Stimulated activated CD4-positive, alpha-beta T cell treated with anti-CD3 and anti-CD28 coated beads, Interleukin-4, amount 100 ng/mL, for 4 hours (primary cell): ENCODE measurements around the gene TEX14.

Source experiments
- DNase-seq, 2 experiments: peaks; one replicate each; pipeline ENCODE4 v3.0.0-alpha.2; 2020

The TEX14 gene

GRCh38 chr17:58648236-58648635 is 43.6 kb downstream of the TEX14 start:
- no peak for DNase-seq

- DNase-seq, result no peak
Observed at GRCh38 chr17:58643147-58643546, 48.7 kb downstream of the TEX14 start.

GRCh38 chr17:58641887-58642311 is 49.9 kb downstream of the TEX14 start:
- no peak for DNase-seq

- DNase-seq, result no peak
Observed at GRCh38 chr17:58640202-58640601, 51.6 kb downstream of the TEX14 start.

- no peak for DNase-seq
Observed at GRCh38 chr17:58639681-58640080, 52.2 kb downstream of the TEX14 start.

- no peak for DNase-seq
Observed at GRCh38 chr17:58637011-58637570, 54.8 kb downstream of the TEX14 start.

DNA sequence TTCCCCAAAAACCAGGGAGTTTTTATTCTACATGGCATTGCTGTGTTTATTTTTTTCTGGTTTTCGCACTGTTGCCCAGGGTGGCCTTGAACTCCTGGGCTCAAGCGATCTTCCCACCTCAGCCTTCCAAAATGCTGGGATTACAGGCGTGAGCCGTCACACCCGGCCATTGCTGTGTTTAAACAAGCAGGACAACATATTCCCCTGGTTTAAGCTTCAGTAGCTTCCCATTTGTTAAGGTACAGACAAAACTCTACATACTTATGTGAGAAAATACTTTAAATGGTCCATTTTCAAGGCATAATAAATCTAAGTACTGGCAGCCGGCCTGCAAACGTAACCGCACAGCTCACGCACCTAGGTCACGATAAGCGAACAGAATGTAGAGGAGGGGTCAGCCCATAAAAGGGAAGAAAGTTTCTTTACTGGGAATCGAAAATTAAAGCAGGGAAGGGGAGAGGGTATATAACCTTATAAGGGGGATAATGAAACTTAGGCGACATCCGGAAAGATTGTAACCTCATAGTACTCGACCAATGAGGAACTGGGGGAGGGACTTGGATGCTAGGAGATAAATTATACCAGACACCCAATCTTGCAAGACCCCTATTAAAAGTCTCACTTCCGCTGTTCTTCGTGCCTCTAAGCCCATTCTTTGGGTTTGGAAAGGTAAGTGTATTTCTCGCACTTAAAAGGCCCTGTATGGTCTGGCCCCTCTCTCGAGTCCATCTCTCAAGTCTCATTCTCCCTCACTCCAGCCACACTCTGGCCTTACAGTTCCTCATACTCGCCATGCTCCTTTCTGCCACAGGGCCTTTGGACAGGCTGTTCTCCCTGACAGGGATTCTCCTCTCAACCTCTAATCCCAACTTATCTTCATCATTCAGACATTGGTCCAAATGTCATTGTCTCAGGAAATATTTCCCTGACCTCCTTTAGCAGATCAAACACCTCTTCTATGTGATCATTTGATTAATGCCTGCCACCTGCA is 59.2 kb downstream of the TEX14 start:
- DNase-seq, result no peak

- peak; percentile 86 to 92 for DNase-seq
Observed at GRCh38 chr17:58631523-58632323, 60.1 kb downstream of the TEX14 start.

- peak in 1 of 2 experiments; percentile 2 for DNase-seq
Observed at GRCh38 chr17:58630883-58631522, 60.8 kb downstream of the TEX14 start.

- no peak for DNase-seq
Observed at GRCh38 chr17:58626905-58627304, 64.9 kb downstream of the TEX14 start.

DNA sequence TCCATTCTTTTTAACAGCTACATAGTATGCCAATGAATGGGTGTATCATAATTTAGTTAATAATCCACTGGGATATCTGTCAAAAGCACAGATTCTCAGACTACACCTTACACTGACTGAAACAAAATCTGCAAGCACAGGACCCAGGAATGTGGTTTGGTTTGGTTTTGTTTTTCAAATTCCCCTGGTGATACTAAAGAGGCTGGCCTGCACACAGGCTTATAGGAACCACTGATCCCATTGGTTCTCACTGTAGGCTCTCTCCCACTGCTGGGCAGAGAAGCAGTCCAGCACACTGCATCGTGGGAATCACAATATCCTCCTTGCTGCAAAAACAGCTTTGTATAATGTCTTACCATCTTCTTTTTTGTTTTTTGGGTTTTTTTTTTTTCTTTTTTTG is 67.1 kb downstream of the TEX14 start:
- no peak for DNase-seq

DNA sequence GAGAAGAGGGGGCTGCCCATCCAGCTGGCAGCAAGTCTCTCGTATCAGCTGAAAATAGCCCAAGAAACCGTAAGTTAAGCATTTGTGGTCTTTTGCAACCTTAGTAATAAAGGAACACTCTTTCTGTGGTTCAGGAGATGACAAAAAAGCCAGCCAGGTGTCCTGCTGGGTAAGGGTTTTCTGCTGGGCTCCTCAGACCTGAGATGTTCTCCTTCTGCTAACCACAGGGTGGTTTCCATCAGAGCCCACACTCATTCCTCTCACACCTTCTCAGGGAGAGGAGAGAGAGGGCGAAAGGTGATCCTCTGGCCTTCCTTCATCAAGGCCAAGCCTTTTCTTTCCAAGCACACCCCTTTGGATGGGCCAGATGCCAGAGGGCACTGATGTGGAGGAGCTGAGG is 70.7 kb downstream of the TEX14 start:
- DNase-seq, result no peak

DNA sequence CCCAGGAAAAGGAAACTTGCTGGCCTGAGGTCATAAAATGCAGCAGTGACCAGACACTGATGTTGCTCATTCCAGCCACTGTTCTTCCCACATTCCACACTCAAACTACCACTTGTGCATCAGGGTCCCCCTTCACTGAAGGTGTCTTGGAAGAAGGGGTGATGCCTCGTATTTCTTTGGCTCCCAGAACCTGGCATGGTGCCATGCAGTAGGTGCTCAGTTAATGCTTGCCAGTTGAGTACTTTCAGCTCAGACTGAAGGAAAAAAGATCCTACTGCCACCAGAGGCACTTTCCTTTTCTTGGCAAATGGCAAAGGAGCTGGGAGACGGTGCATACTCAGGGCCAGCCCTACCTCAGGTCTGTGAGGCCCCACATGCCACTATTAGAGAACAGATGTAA is 73.5 kb downstream of the TEX14 start:
- no peak for DNase-seq

GRCh38 chr17:58617563-58617962 is 74.3 kb downstream of the TEX14 start:
- DNase-seq, result no peak

- no peak for DNase-seq
Observed at GRCh38 chr17:58615768-58616659, 75.8 kb downstream of the TEX14 start.

DNA sequence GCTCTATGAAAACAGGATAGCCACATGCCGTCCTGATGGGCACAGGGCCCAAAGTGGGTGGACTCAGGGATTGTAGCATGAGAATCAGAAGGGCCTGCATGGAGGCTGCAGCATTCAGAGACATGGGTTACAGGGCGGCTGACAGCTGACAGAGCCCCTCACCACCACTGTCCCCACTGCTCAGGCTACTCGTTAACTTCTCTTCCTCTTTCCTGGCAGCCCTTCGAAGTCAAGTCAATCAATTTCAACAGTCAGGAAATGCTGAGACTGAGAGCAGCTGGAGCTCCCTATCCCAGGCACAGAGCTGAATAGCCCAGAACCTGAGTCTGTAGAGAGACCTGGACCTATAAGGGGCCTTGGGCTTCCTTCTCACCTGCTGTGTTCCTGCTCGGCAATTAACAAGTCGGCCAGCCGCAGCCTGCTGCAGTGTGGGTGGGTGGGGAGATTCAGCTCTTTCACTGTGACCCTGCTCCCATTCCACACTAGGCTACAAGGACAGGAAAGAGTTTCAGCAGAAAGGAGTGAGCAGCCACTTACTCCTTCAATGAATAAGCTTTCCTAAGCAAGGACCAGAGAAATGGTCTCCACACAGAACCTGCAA is 76.9 kb downstream of the TEX14 start:
- DNase-seq, result no peak

DNA sequence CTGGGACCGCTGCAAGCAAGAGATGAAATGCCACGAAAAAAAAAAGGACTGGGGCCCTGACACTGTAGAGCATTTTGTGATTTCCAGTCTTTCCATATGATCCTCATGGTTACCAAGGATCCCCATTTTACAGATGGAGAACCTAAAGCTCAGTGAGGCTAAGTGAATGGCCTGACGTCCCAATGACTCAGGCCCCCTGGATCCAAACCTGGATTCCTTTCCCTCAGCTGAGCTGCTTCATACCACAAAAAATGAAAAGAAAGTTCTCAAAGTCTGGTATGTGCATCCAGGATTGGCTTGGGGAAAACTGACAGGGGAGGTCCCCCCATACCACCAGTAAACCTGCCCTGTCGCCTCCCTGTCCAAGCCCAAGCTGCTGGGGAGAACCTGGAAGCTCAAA is 80.5 kb downstream of the TEX14 start:
- no peak for DNase-seq

DNA sequence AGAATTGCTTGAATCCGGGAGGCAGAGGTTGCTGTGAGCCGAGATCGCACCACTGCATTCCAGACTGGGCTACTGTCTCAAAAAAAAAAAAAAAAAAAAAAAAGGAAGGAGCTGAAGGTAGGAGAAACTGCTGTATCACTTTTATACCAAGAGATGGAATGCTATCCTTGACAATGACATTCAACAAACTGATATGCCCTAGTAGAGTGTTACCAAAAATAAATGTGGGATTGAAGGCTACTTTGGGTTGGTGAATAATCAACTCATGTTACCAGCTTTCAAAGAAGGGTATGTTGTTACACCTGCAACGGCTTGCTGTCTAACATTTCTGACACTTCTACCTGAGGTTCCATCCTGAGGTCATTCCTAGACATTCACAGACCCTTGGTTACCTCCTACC is 84.9 kb downstream of the TEX14 start:
- no peak for DNase-seq

GRCh38 chr17:58605986-58606385 is 85.9 kb downstream of the TEX14 start:
- no peak for DNase-seq

DNA sequence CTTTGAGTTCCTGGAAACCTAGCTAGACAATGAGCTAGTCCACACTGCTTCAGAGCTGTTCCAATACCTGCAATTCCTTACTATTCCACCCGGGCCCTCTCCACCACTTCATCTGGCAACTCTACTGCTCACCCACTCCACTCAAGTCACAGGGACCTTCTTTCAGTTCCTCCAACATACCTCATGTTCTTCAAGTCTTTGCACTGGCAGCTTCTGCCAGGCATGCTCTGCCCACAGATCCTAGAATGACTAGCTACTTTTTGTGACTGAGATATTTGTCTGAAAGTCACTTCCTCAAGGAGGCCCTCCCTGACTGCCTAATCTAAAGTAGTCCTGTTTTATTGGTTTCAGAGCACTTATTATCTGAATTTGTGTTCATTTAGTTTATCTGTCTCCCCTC is 86.4 kb downstream of the TEX14 start:
- DNase-seq, result no peak

DNA sequence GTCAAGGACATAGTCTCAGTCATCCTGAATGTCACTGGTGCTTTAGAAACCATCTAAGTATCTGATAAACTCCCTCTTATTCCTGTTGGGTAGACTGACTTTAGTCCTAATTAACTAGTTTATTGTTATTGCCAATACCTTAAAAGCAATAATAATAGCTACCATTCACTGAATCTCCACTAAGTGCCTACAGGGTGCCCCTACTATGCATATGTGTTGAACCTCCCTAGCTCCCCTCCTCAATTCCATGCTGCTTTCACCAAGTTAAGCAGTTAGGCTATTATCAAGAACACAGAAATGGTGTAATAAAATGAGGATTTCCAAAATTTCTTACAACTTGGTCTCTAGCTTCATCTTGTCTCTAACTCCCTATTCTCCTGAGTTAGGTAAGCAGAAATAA is 89.9 kb downstream of the TEX14 start:
- DNase-seq, result no peak

DNA sequence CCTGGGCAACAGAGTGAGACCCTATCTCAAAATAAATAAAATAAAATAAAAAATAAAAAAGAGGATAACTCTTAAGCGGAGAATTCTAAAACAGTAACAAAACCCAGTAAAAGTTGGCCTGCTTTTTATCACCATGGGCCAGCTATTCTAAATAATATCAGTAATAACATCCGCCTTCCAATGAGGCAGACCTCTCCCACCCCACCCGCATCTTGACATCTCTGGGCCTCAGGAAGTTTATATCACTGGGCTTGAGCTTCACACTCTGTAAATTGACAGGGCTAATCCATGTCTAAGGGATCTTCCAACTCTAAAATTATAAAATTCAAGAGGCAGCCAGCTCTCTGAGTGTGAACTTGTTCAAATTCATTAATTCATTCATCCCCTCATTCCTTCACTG is 94.5 kb downstream of the TEX14 start:
- DNase-seq, result no peak
